B cell (primary cell): Measurements from ENCODE around the gene DENND4B. TPM values are rescaled to one million over a fixed set of nuclear protein-coding genes. Genes with fewer than 3 reads are reported as not detected.

ENCODE experiments used
- ATAC-seq: fragments of 200-7000 bp; cut with Tn5 transposase; one replicate; pipeline ENCODE4 v1.10.0; 2021; ENCODE audit warnings: low read depth, mild to moderate bottlenecking, moderate number of reproducible peaks, moderate library complexity
- CTCF ChIA-PET: fragments of 350-600 bp; sonication (Branson Sonifier 250); formaldehyde crosslinking; loops from one replicate; lab custom pipeline; 2021; ENCODE audit warnings: antibody characterized with exemption, inconsistent platforms; lab: Charles Lee
- POLR2A ChIA-PET: fragments of 350-600 bp; sonication (Branson Sonifier 250); formaldehyde crosslinking; loops from one replicate; lab custom pipeline; 2021; ENCODE audit warnings: antibody characterized with exemption; lab: Charles Lee
- DNase-seq: peaks from one replicate; pipeline ENCODE4 v3.0.0; 2013
- H2AFZ ChIP-seq: 2 replicates; pipeline ENCODE4 v1.6.1; 2012; ENCODE audit warnings: mild to moderate bottlenecking, low read depth, low read length; ENCODE audit not compliant: insufficient read depth, poor library complexity, severe bottlenecking
- H3K27ac ChIP-seq, 2 donors: 1 replicate in 1 of 2; 2 replicates in 1 of 2; pipeline ENCODE4 v1.5.1; 2012 to 2013; ENCODE audit warnings: low read length in 2 of 2, mild to moderate bottlenecking in 2 of 2, moderate library complexity in 1 of 2
- H3K27me3 ChIP-seq, 4 experiments: fragments of 200-600 bp in 1 of 4; sonication (generic) in 1 of 4; replicated peaks in 1 of 4; 1 replicate in 2 of 4; 2 replicates in 2 of 4; pipeline versions ENCODE4 v1.6.1 to v1.7.0; 2013 to 2016; ENCODE audit warnings: low read length in 3 of 4, mild to moderate bottlenecking in 2 of 4, mixed read lengths in 1 of 4, moderate library complexity in 1 of 4; ENCODE audit not compliant: insufficient read depth in 4 of 4, control insufficient read depth in 3 of 4; ENCODE audit errors: control extremely low read depth in 1 of 4
- H3K36me3 ChIP-seq, 2 experiments: replicated peaks in 1 of 2; 1 replicate in 1 of 2; 2 replicates in 1 of 2; pipeline versions ENCODE4 v1.6.1 to v1.7.1; 2013; ENCODE audit warnings: low read length in 1 of 2; ENCODE audit not compliant: insufficient read depth in 2 of 2, control insufficient read depth in 1 of 2; ENCODE audit errors: control extremely low read depth in 1 of 2, extremely low read depth in 1 of 2
- H3K4me1 ChIP-seq, 2 donors: fragments of 200-600 bp in 1 of 2; sonication (generic) in 1 of 2; 1 replicate in 1 of 2; 2 replicates in 1 of 2; pipeline versions ENCODE4 v1.5.1 to v1.6.1; 2013 to 2017; ENCODE audit warnings: low read length in 2 of 2; ENCODE audit not compliant: control insufficient read depth in 2 of 2, insufficient read depth in 2 of 2
- H3K4me2 ChIP-seq: replicated peaks from 2 replicates; pipeline ENCODE3; 2012; ENCODE audit warnings: mild to moderate bottlenecking, low read depth, low read length; ENCODE audit not compliant: poor library complexity, severe bottlenecking
- H3K4me3 ChIP-seq, 5 experiments: fragments of 200-600 bp in 1 of 5; sonication (generic) in 1 of 5; 1 replicate in 3 of 5; 2 replicates in 2 of 5; pipeline versions ENCODE4 v1.5.1 to v1.7.0; 2011 to 2016; ENCODE audit warnings: low read length in 4 of 5, mild to moderate bottlenecking in 4 of 5, low read depth in 2 of 5, control low read depth in 1 of 5, moderate library complexity in 1 of 5; ENCODE audit not compliant: insufficient read depth in 1 of 5; ENCODE audit errors: control extremely low read depth in 1 of 5, extremely low read depth in 1 of 5
- H3K79me2 ChIP-seq: fragments of 200-600 bp; sonication (generic); one replicate; pipeline ENCODE4 v1.6.0; 2016; ENCODE audit warnings: low read length; ENCODE audit not compliant: control insufficient read depth, insufficient read depth
- H3K9ac ChIP-seq: fragments of 200-600 bp; sonication (generic); 2 replicates; pipeline ENCODE4 v1.6.1; 2017; ENCODE audit warnings: mild to moderate bottlenecking, low read length, moderate library complexity
- H3K9me3 ChIP-seq, 3 donors: one replicate each; pipeline versions ENCODE4 v1.6.1 to v1.7.1; 2013; ENCODE audit warnings: low read length in 2 of 3; ENCODE audit not compliant: control insufficient read depth in 2 of 3, insufficient read depth in 1 of 3; ENCODE audit errors: control extremely low read depth in 1 of 3
- H4K20me1 ChIP-seq: 2 replicates; pipeline ENCODE4 v1.6.0; 2012; ENCODE audit warnings: mild to moderate bottlenecking, low read length; ENCODE audit not compliant: insufficient read depth, control insufficient read depth, poor library complexity, severe bottlenecking
- H3K27ac Mint-ChIP-seq: one replicate; pipeline ENCODE4 v1.8.0; 2021; ENCODE audit warnings: mixed read lengths
- H3K27me3 Mint-ChIP-seq: one replicate; pipeline ENCODE4 v1.8.0; 2021; ENCODE audit warnings: mixed read lengths
- H3K4me1 Mint-ChIP-seq: one replicate; pipeline ENCODE4 v1.8.0; 2021; ENCODE audit warnings: mixed read lengths
- H3K4me3 Mint-ChIP-seq: one replicate; pipeline ENCODE4 v1.8.0; 2021; ENCODE audit warnings: mixed read lengths
- H3K9me3 Mint-ChIP-seq: one replicate; pipeline ENCODE4 v1.8.0; 2022; ENCODE audit warnings: mixed read lengths; ENCODE audit not compliant: insufficient read depth
- EZH2 ChIP-seq: IDR thresholded peaks from 2 replicates; pipeline ENCODE4 v1.6.1; 2012; ENCODE audit warnings: borderline replicate concordance, low read depth, mild to moderate bottlenecking, moderate library complexity, low read length; ENCODE audit not compliant: insufficient read depth, poor library complexity, severe bottlenecking
- WGBS: methylation state at CpG from one replicate; pipeline ENCODE4 v1.1.5; 2013; ENCODE audit warnings: missing lambda C conversion rate; ENCODE audit not compliant: insufficient coverage; 5-methylcytosine and 5-hydroxymethylcytosine counted together
- intact Hi-C: fragments of 100-400 bp; cut with micrococcal nuclease; formaldehyde crosslinking; loops from one replicate; pipeline ENCODE4 v1.10.0; 2022
- polyA plus RNA-seq: library from polyadenylated mRNA; depleted of rRNA; stranded (reverse); fragments of >200 nt; gene quantifications from 2 replicates; pipeline ENCODE4 v1.2.3, GENCODE V29; 2012
- total RNA-seq, 2 donors: library from RNA; stranded (reverse); fragments of 120-200 nt in 1 of 2; gene quantifications; 1 replicate in 1 of 2; 2 replicates in 1 of 2; pipeline versions ENCODE4 v1.2.3 to v1.2.4, GENCODE V29; 2013 to 2022
- TF ChIP-seq, protein P1 (sequence below): fragments of 200-600 bp; IDR thresholded peaks from one replicate; pipeline ENCODE4 v1.8.0; 2022; ENCODE audit warnings: antibody characterized with exemption, mild to moderate bottlenecking

Gene DENND4B
- total and polyA plus RNA-seq, 2 donors (not counting 1 experiment from before 2014, with no cell fraction given) = 275 to 389 TPM

GRCh38 chr1:153990468-153991150 lies 44.1 kb upstream of the DENND4B start, which contains the start of gene RPS27:
RPS27 (plus strand) TSS chr1:153990762; CDS start chr1:153990797, 35 bp downstream.
- Histone ChIP-seq H3K9ac (peak within 1 kb of the TSS; percentile 92), H3K27ac (peak within 1 kb of the TSS; percentile 93 to 96), H3K36me3 (peaks cover 12 to 34% of the 10 kb centered on the region in 2 experiments), H3K27me3 (no peaks in the 10 kb centered on the region), H3K4me3 (peak within 1 kb of the TSS; percentile 84 to 100 (median 94)), H3K9me3 (no peaks in the 10 kb centered on the region), H3K4me1 (peaks cover 38 to 51% of the 10 kb centered on the region in 2 donors), H3K4me2 (peak within 1 kb of the TSS; percentile 77), H4K20me1 (no peaks in the 10 kb centered on the region), H2AFZ (peak within 1 kb of the TSS; percentile 62), H3K79me2 (peaks cover 29% of the 10 kb centered on the region)
- Mint-ChIP-seq H3K9me3 (no peaks in the 10 kb centered on the region), H3K27ac (peak within 1 kb of the TSS; percentile 99), H3K4me1 (peaks cover 41% of the 10 kb centered on the region), H3K27me3 (no peaks in the 10 kb centered on the region), H3K4me3 (peak within 1 kb of the TSS; percentile 97)
- POLR2A ChIA-PET = interaction anchor here (0.5 to 3.4 kb wide), 32 partner anchors 13 to 1941 kb away, joined by 3 to 38 read pairs (median 5); partner anchors contain the start of genes CHTOP, CLK2, CREB3L4 and CRTC2
- ATAC-seq (peak; percentile 84), DNase-seq (peak; percentile 97)
- intact Hi-C loops = loop anchor here (1.0 to 5.0 kb wide), 7 partner anchors 13 to 333 kb away; partner anchors contain the start of genes CRTC2, DENND4B, HAX1 and INTS3
- whole genome bisulfite sequencing = 1% methylated on average over 21 of the region's 36 CpGs
- CTCF ChIA-PET = interaction anchor here (0.5 to 2.3 kb wide), 10 partner anchors 12 to 480 kb away, joined by 3 to 9 read pairs (median 5); partner anchors contain the start of genes CREB3L4, DENND4B and JTB
- TF ChIP-seq, protein P1, sequence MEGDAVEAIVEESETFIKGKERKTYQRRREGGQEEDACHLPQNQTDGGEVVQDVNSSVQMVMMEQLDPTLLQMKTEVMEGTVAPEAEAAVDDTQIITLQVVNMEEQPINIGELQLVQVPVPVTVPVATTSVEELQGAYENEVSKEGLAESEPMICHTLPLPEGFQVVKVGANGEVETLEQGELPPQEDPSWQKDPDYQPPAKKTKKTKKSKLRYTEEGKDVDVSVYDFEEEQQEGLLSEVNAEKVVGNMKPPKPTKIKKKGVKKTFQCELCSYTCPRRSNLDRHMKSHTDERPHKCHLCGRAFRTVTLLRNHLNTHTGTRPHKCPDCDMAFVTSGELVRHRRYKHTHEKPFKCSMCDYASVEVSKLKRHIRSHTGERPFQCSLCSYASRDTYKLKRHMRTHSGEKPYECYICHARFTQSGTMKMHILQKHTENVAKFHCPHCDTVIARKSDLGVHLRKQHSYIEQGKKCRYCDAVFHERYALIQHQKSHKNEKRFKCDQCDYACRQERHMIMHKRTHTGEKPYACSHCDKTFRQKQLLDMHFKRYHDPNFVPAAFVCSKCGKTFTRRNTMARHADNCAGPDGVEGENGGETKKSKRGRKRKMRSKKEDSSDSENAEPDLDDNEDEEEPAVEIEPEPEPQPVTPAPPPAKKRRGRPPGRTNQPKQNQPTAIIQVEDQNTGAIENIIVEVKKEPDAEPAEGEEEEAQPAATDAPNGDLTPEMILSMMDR = no peak
- TF ChIP-seq EZH2 = no peak
